ENCODE measurements around the gene MRPL21. TPM values are rescaled to one million over a fixed set of nuclear protein-coding genes. Genes with fewer than 3 reads are reported as not detected.

The MRPL21 gene
- total and polyA plus RNA-seq, 2 donors from 2014 or later: 45.0 to 147 TPM

DNA sequence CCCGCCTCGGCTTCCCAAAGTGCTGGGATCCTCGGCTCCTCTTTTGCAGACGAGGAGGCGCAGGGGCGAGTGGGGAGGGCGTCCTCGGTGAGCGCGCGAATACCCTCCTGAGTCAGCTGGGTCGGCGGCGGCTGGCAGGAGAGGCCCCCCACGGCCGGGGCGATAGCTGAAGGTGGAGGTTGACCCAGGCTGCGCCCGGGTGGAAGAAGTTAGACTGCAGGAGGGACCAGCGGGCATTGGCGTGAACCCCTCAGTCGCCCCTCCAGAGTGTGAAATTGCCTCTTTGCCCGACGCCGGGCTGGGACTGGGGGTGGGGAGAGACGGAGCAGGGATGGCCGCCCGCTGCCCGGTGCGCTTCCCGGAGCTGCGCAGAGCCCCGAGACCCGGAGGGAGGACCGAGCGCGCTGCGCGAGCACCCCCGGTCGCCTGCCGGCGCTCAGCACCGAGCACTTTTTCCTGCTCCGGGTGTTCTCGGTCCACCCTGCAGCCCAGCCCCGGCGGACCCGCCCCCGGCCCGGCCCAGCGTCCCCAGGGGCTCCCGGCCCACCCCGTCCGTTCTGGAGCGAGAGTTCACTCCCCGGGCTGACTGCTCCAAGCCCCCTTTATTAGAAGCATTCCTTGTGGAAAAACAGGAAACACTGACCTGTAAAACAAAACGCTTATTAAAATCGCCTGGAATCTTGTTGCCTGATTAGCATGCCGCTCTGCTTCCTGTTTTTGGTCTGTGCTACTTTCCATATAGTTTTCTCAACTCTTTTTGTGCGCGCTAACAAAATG lies 48.2 kb downstream of the MRPL21 start:
- peak overlapping the region; percentile 26 to 54 (median 42) for H3K4me3 ChIP-seq (ENCODE audit: low read length in 3 of 3)
- no peaks in the 10 kb centered on the region for H3K9me3 ChIP-seq (ENCODE audit: control insufficient read depth in 2 of 3, insufficient read depth in 1 of 3, low read length in 3 of 3)
- peak overlapping the region; percentile 22 to 53 for H3K27ac ChIP-seq (ENCODE audit: low read depth in 2 of 2, low read length in 2 of 2)
- peak overlapping the region; percentile 6 to 41 (median 32) for H3K9ac ChIP-seq (ENCODE audit: low read length in 3 of 3)
- no peak for TF ChIP-seq CTCF (IDR thresholded peaks at IDR 0.05; ENCODE audit: borderline replicate concordance, extremely low read depth, insufficient read depth)
- FAIRE-seq (no peak), DNase-seq (peak; percentile 56 to 80 (median 76))
- no peaks in the 10 kb centered on the region for H3K36me3 ChIP-seq (ENCODE audit: control insufficient read depth in 2 of 3, insufficient read depth in 3 of 3, low read length in 3 of 3)
- intact Hi-C loops (cut with DNase I): no loop called here
- no peaks in the 10 kb centered on the region for H3K27me3 ChIP-seq (ENCODE audit: control insufficient read depth, insufficient read depth, low read length)
- peaks cover 0 to 6% (median 4%) of the 10 kb centered on the region in 3 donors for H3K4me1 ChIP-seq (ENCODE audit: control insufficient read depth in 2 of 3, insufficient read depth in 2 of 3, low read depth in 1 of 3, low read length in 3 of 3)

GRCh38 chr11:68854273-68854958 lies 49.2 kb downstream of the MRPL21 start:
- Histone ChIP-seq H3K9me3 (ENCODE audit: control insufficient read depth in 2 of 3, insufficient read depth in 1 of 3, low read length in 3 of 3) (no peaks in the 10 kb centered on the region), H3K9ac (ENCODE audit: low read length in 3 of 3) (no peak overlapping the region), H3K27me3 (ENCODE audit: control insufficient read depth, insufficient read depth, low read length) (no peaks in the 10 kb centered on the region), H3K4me3 (ENCODE audit: low read length in 3 of 3) (no peak overlapping the region), H3K27ac (ENCODE audit: low read depth in 2 of 2, low read length in 2 of 2) (no peak overlapping the region), H3K36me3 (ENCODE audit: control insufficient read depth in 2 of 3, insufficient read depth in 3 of 3, low read length in 3 of 3) (no peaks in the 10 kb centered on the region), H3K4me1 (ENCODE audit: control insufficient read depth in 2 of 3, insufficient read depth in 2 of 3, low read depth in 1 of 3, low read length in 3 of 3) (peaks cover 0 to 6% (median 4%) of the 10 kb centered on the region in 3 donors)
- FAIRE-seq (no peak), DNase-seq (peak in 3 of 5 donors; percentile 32 to 60 (median 56))
- intact Hi-C loops (cut with DNase I): no loop called here
- TF ChIP-seq CTCF (IDR thresholded peaks at IDR 0.05; ENCODE audit: borderline replicate concordance, extremely low read depth, insufficient read depth): no peak

DNA sequence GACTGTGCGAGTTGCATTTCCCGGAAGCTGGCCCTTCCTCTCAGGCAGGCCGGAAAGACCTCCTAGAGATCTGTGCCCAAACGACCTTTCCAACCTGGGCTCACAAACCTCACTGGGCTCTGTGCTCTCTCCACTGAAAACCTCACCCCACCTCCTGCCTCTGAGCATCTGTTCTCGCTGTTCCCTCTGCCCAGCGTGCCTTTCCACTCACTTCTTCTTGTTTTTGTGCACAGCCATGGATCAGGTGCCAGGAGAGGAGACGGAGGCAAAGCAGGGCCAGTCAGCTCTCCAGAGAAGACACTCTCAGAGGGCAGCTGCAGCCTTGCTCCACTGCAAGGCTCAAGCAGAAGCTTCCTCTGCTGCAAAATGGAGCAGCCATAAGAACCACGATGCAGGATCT lies 51.0 kb downstream of the MRPL21 start:
- intact Hi-C loops (cut with DNase I): no loop called here
- Histone ChIP-seq H3K9ac (ENCODE audit: low read length in 3 of 3) (no peak overlapping the region), H3K4me3 (ENCODE audit: low read length in 3 of 3) (no peak overlapping the region), H3K27ac (ENCODE audit: low read depth in 2 of 2, low read length in 2 of 2) (no peak overlapping the region), H3K9me3 (ENCODE audit: control insufficient read depth in 2 of 3, insufficient read depth in 1 of 3, low read length in 3 of 3) (no peaks in the 10 kb centered on the region), H3K4me1 (ENCODE audit: control insufficient read depth in 2 of 3, insufficient read depth in 2 of 3, low read depth in 1 of 3, low read length in 3 of 3) (peaks cover 0 to 2% (median 0%) of the 10 kb centered on the region in 3 donors), H3K27me3 (ENCODE audit: control insufficient read depth, insufficient read depth, low read length) (no peaks in the 10 kb centered on the region), H3K36me3 (ENCODE audit: control insufficient read depth in 2 of 3, insufficient read depth in 3 of 3, low read length in 3 of 3) (no peaks in the 10 kb centered on the region)
- DNase-seq (peak in 1 of 5 donors; percentile 6), FAIRE-seq (no peak)
- TF ChIP-seq CTCF (IDR thresholded peaks at IDR 0.05; ENCODE audit: borderline replicate concordance, extremely low read depth, insufficient read depth): no peak

Measured in kidney (tissue), 14 donors.